ENCODE measurements around the gene TSC22D1.

Gene TSC22D1

GRCh38 chr13:44557986-44558385 is 18.1 kb downstream of the TSC22D1 start:
- no peaks in the 10 kb centered on the region for H3K9me3 ChIP-seq (ENCODE audit: insufficient read depth, low read length)
- H3K27ac ChIP-seq (ENCODE audit: low read depth, low read length) = no peak overlapping the region
- H3K9me2 ChIP-seq (replicated peaks; ENCODE audit: insufficient read depth, low read length) = no peaks in the 10 kb centered on the region
- peaks cover 7% of the 10 kb centered on the region; the same call in 1 of the 2 replicates for H3K79me2 ChIP-seq (ENCODE audit: insufficient read depth, low read length)
- TF ChIP-seq CTCF (IDR thresholded peaks at IDR 0.05; ENCODE audit: insufficient read depth, low read length, poor library complexity, severe bottlenecking) (no peak), EZH2phosphoT487 (conservative IDR thresholded peaks at IDR 0.05; ENCODE audit: low read length) (no peak)
- H3K36me3 ChIP-seq (ENCODE audit: low read length) = no peaks in the 10 kb centered on the region
- no peak overlapping the region for H2AFZ ChIP-seq (ENCODE audit: low read depth, low read length, severe bottlenecking)
- no peak overlapping the region for H3K4me3 ChIP-seq (ENCODE audit: insufficient read depth, low read length, poor library complexity, severe bottlenecking)
- no peaks in the 10 kb centered on the region for H3F3A ChIP-seq (ENCODE audit: insufficient read depth)
- H3K4me2 ChIP-seq (ENCODE audit: low read depth, low read length, poor library complexity, severe bottlenecking) = no peak overlapping the region
- H3K27me3 ChIP-seq (ENCODE audit: low read length) = no peaks in the 10 kb centered on the region
- H4K20me1 ChIP-seq (ENCODE audit: low read depth, low read length) = no peaks in the 10 kb centered on the region
- H3K9ac ChIP-seq (ENCODE audit: low read length) = no peak overlapping the region

GRCh38 chr13:44555207-44555606 is 20.9 kb downstream of the TSC22D1 start:
- Histone ChIP-seq H3K79me2 (ENCODE audit: insufficient read depth, low read length) (peaks cover 7% of the 10 kb centered on the region; the same call in 1 of the 2 replicates), H3K27me3 (ENCODE audit: low read length) (no peaks in the 10 kb centered on the region), H3K36me3 (ENCODE audit: low read length) (no peaks in the 10 kb centered on the region), H4K20me1 (ENCODE audit: low read depth, low read length) (no peaks in the 10 kb centered on the region), H3K9me2 (replicated peaks; ENCODE audit: insufficient read depth, low read length) (no peaks in the 10 kb centered on the region), H3K4me3 (ENCODE audit: insufficient read depth, low read length, poor library complexity, severe bottlenecking) (no peak overlapping the region), H3K4me2 (ENCODE audit: low read depth, low read length, poor library complexity, severe bottlenecking) (no peak overlapping the region), H2AFZ (ENCODE audit: low read depth, low read length, severe bottlenecking) (no peak overlapping the region), H3K9ac (ENCODE audit: low read length) (no peak overlapping the region), H3F3A (ENCODE audit: insufficient read depth) (no peaks in the 10 kb centered on the region), H3K9me3 (ENCODE audit: insufficient read depth, low read length) (no peaks in the 10 kb centered on the region), H3K27ac (ENCODE audit: low read depth, low read length) (no peak overlapping the region)
- TF ChIP-seq EZH2phosphoT487 (conservative IDR thresholded peaks at IDR 0.05; ENCODE audit: low read length) (no peak), CTCF (IDR thresholded peaks at IDR 0.05; ENCODE audit: insufficient read depth, low read length, poor library complexity, severe bottlenecking) (no peak)

GRCh38 chr13:44549476-44549875 is 26.7 kb downstream of the TSC22D1 start:
- H3K4me3 ChIP-seq (ENCODE audit: insufficient read depth, low read length, poor library complexity, severe bottlenecking) = no peak overlapping the region
- no peak overlapping the region for H3K9ac ChIP-seq (ENCODE audit: low read length)
- H3K79me2 ChIP-seq (ENCODE audit: insufficient read depth, low read length) = 0 out of 2 replicates have a peak, but pooled peaks cover 3% of the 10 kb centered on the region
- no peaks in the 10 kb centered on the region for H3K9me3 ChIP-seq (ENCODE audit: insufficient read depth, low read length)
- no peak overlapping the region for H3K27ac ChIP-seq (ENCODE audit: low read depth, low read length)
- no peaks in the 10 kb centered on the region for H4K20me1 ChIP-seq (ENCODE audit: low read depth, low read length)
- no peaks in the 10 kb centered on the region for H3F3A ChIP-seq (ENCODE audit: insufficient read depth)
- no peak for TF ChIP-seq EZH2phosphoT487 (conservative IDR thresholded peaks at IDR 0.05; ENCODE audit: low read length)
- TF ChIP-seq CTCF (IDR thresholded peaks at IDR 0.05; ENCODE audit: insufficient read depth, low read length, poor library complexity, severe bottlenecking) = no peak
- no peaks in the 10 kb centered on the region for H3K9me2 ChIP-seq (replicated peaks; ENCODE audit: insufficient read depth, low read length)
- H2AFZ ChIP-seq (ENCODE audit: low read depth, low read length, severe bottlenecking) = no peak overlapping the region
- H3K4me2 ChIP-seq (ENCODE audit: low read depth, low read length, poor library complexity, severe bottlenecking) = no peak overlapping the region
- H3K27me3 ChIP-seq (ENCODE audit: low read length) = no peaks in the 10 kb centered on the region
- H3K36me3 ChIP-seq (ENCODE audit: low read length) = no peaks in the 10 kb centered on the region

Measured in SU-DHL-6 (cell line).